ENCODE data around the gene TIGAR. TPM values are rescaled to one million over a fixed set of nuclear protein-coding genes. Genes with fewer than 3 reads are reported as not detected.

TIGAR gene
- total and polyA plus RNA-seq, 4 donors, result 0.56 to 3.3 (median 2.0) TPM

GRCh38 chr12:4278329-4279197 is 42.5 kb upstream of the TIGAR start:
- no peak for DNase-seq (ENCODE audit: low spot score)
- Histone ChIP-seq H3K4me1 (ENCODE audit: control insufficient read depth in 4 of 4, insufficient read depth in 4 of 4, low read length in 3 of 4) (peaks cover 8 to 30% (median 16%) of the 10 kb centered on the region in 4 donors), H3K9ac (ENCODE audit: low read depth in 1 of 2, low read length in 2 of 2) (no peak overlapping the region), H3K4me3 (ENCODE audit: low read depth in 1 of 3, low read length in 3 of 3) (no peak overlapping the region), H3K9me3 (ENCODE audit: control insufficient read depth in 4 of 4, low read length in 3 of 4) (no peaks in the 10 kb centered on the region), H3K27me3 (ENCODE audit: control insufficient read depth in 4 of 4, insufficient read depth in 4 of 4, low read length in 3 of 4) (peaks cover 0 to 4% (median 2%) of the 10 kb centered on the region in 4 donors), H3K27ac (ENCODE audit: low read depth in 1 of 2, low read length in 2 of 2) (no peak overlapping the region), H3K36me3 (ENCODE audit: control insufficient read depth in 4 of 4, insufficient read depth in 3 of 4, low read depth in 1 of 4, low read length in 3 of 4) (no peaks in the 10 kb centered on the region)
- 53% methylated on average over 15 of the region's 15 CpGs for WGBS
- TF ChIP-seq MAX (IDR thresholded peaks at IDR 0.05) (no peak), GABPA (IDR thresholded peaks at IDR 0.05 in 1 of 2, conservative IDR thresholded peaks at IDR 0.05 in 1 of 2) (no peak), ZBTB33 (IDR thresholded peaks at IDR 0.05) (no peak), RAD21 (IDR thresholded peaks at IDR 0.05) (no peak), SP1 (IDR thresholded peaks at IDR 0.05) (no peak)

- WGBS, result 67% methylated on average over 10 of the region's 10 CpGs
- no peaks in the 10 kb centered on the region for H3K36me3 ChIP-seq (ENCODE audit: control insufficient read depth in 4 of 4, insufficient read depth in 3 of 4, low read depth in 1 of 4, low read length in 3 of 4)
- H3K27ac ChIP-seq (ENCODE audit: low read depth in 1 of 2, low read length in 2 of 2), result no peak overlapping the region
- no peaks in the 10 kb centered on the region for H3K9me3 ChIP-seq (ENCODE audit: control insufficient read depth in 4 of 4, low read length in 3 of 4)
- H3K4me3 ChIP-seq (ENCODE audit: low read depth in 1 of 3, low read length in 3 of 3), result no peak overlapping the region
- peaks cover 6 to 23% (median 11%) of the 10 kb centered on the region in 4 donors for H3K4me1 ChIP-seq (ENCODE audit: control insufficient read depth in 4 of 4, insufficient read depth in 4 of 4, low read length in 3 of 4)
- no peak overlapping the region for H3K9ac ChIP-seq (ENCODE audit: low read depth in 1 of 2, low read length in 2 of 2)
- peaks cover 0 to 4% (median 2%) of the 10 kb centered on the region in 4 donors for H3K27me3 ChIP-seq (ENCODE audit: control insufficient read depth in 4 of 4, insufficient read depth in 4 of 4, low read length in 3 of 4)
- TF ChIP-seq RXRA (IDR thresholded peaks at IDR 0.05) (no peak), SP1 (IDR thresholded peaks at IDR 0.05) (no peak), FOXA1 (IDR thresholded peaks at IDR 0.05) (no peak), EGR1 (IDR thresholded peaks at IDR 0.05; ENCODE audit: low read depth in 2 of 2) (no peak), HNF4G (IDR thresholded peaks at IDR 0.05) (no peak), REST (IDR thresholded peaks at IDR 0.05) (no peak), NR2F2 (IDR thresholded peaks at IDR 0.05) (no peak), JUND (IDR thresholded peaks at IDR 0.05) (no peak)
- no peak for DNase-seq (ENCODE audit: low spot score)
Observed at GRCh38 chr12:4279198-4279690, 41.8 kb upstream of the TIGAR start.
